ENCODE data around the gene CPVL. TPM values are rescaled to one million over a fixed set of nuclear protein-coding genes. Genes with fewer than 3 reads are reported as not detected.

Gene CPVL
- total and polyA plus RNA-seq, 4 donors, result 6.0 to 39.0 (median 12.9) TPM

- DNase-seq (ENCODE audit: low spot score), result peak; percentile 57
- Histone ChIP-seq H3K27ac (ENCODE audit: low read depth in 1 of 2, low read length in 2 of 2) (peak overlapping the region; percentile 87 to 92), H3K9me3 (ENCODE audit: control insufficient read depth in 4 of 4, low read length in 3 of 4) (no peaks in the 10 kb centered on the region), H3K4me1 (ENCODE audit: control insufficient read depth in 4 of 4, insufficient read depth in 4 of 4, low read length in 3 of 4) (peaks cover 2 to 64% (median 44%) of the 10 kb centered on the region in 4 donors), H3K4me3 (ENCODE audit: low read depth in 1 of 3, low read length in 3 of 3) (peak overlapping the region; percentile 64 to 78 (median 77)), H3K36me3 (ENCODE audit: control insufficient read depth in 4 of 4, insufficient read depth in 3 of 4, low read depth in 1 of 4, low read length in 3 of 4) (no peaks in the 10 kb centered on the region), H3K9ac (ENCODE audit: low read depth in 1 of 2, low read length in 2 of 2) (peak overlapping the region in 1 of 2 donors; percentile 55), H3K27me3 (ENCODE audit: control insufficient read depth in 4 of 4, insufficient read depth in 4 of 4, low read length in 3 of 4) (no peaks in the 10 kb centered on the region)
- WGBS, result 3% methylated on average over 40 of the region's 40 CpGs
- no peak for TF ChIP-seq HNF4G (IDR thresholded peaks at IDR 0.05)
- no peak for TF ChIP-seq CTCF (IDR thresholded peaks at IDR 0.05; ENCODE audit: low read depth, low read length, missing input control)
- no peak for TF ChIP-seq NR2F2 (IDR thresholded peaks at IDR 0.05)
- no peak for TF ChIP-seq YY1 (IDR thresholded peaks at IDR 0.05)
- no peak for TF ChIP-seq RAD21 (IDR thresholded peaks at IDR 0.05)
- no peak for TF ChIP-seq FOXA1 (IDR thresholded peaks at IDR 0.05)
- TF ChIP-seq MAX (IDR thresholded peaks at IDR 0.05), result no peak
- TF ChIP-seq GABPA (IDR thresholded peaks at IDR 0.05 in 1 of 2, conservative IDR thresholded peaks at IDR 0.05 in 1 of 2), result no peak
- no peak for TF ChIP-seq ZBTB33 (IDR thresholded peaks at IDR 0.05)
- TF ChIP-seq HNF4A (conservative IDR thresholded peaks at IDR 0.05), result no peak
- TF ChIP-seq REST (IDR thresholded peaks at IDR 0.05), result no peak
- TF ChIP-seq ATF3 (IDR thresholded peaks at IDR 0.05), result no peak
- TF ChIP-seq FOXA2 (IDR thresholded peaks at IDR 0.05), result no peak
- TF ChIP-seq EGR1 (IDR thresholded peaks at IDR 0.05; ENCODE audit: low read depth in 2 of 2), result no peak
- TF ChIP-seq JUND (IDR thresholded peaks at IDR 0.05), result no peak
- no peak for TF ChIP-seq SP1 (IDR thresholded peaks at IDR 0.05)
These were observed 47.9 kb upstream of the CPVL start for GRCh38 chr7:29194206-29194593.
